HepG2 (cell line): Measurements from ENCODE around the gene AHSA1.

Experiments
- ADNP ChIP-seq: sonication (generic); formaldehyde crosslinking; IDR thresholded peaks from 2 replicates; pipeline ENCODE4 v1.4.0; 2020; ENCODE audit warnings: missing genetic modification reagents
- CTCF ChIP-seq: sonication (generic); formaldehyde crosslinking; IDR thresholded peaks from 2 replicates; pipeline ENCODE4 v1.5.0; 2020; ENCODE audit warnings: mild to moderate bottlenecking, missing genetic modification reagents, moderate library complexity
- E2F1 ChIP-seq: sonication (generic); formaldehyde crosslinking; IDR thresholded peaks from 2 replicates; pipeline ENCODE4 v1.5.0; 2020; ENCODE audit warnings: missing genetic modification reagents
- ESRRA ChIP-seq: sonication (generic); formaldehyde crosslinking; IDR thresholded peaks from 2 replicates; pipeline ENCODE4 v1.5.1; 2020; ENCODE audit warnings: mild to moderate bottlenecking, low read depth, missing genetic modification reagents
- HDAC2 ChIP-seq: sonication (generic); formaldehyde crosslinking; IDR thresholded peaks from 2 replicates; pipeline ENCODE4 v1.4.0; 2020; ENCODE audit warnings: missing genetic modification reagents
- LCORL ChIP-seq, 2 experiments: fragments of 450-650 bp in 1 of 2; sonication (generic) in 1 of 2; formaldehyde crosslinking in 1 of 2; IDR thresholded peaks; 2 replicates each; pipeline versions ENCODE4 v1.5.0 to v1.6.1; 2017 to 2020; ENCODE audit warnings: antibody characterized with exemption in 1 of 2, missing genetic modification reagents in 1 of 2
- MXI1 ChIP-seq: IDR thresholded peaks from 3 replicates; pipeline ENCODE4 v1.6.1; 2012; ENCODE audit warnings: low read depth, low read length, inconsistent platforms, borderline replicate concordance
- PCBP2 ChIP-seq: fragments of 200-400 bp; formaldehyde crosslinking; optimal IDR thresholded peaks from 2 replicates; pipeline ENCODE3; 2018; ENCODE audit warnings: low read length, low read depth; ENCODE audit not compliant: poor library complexity, severe bottlenecking
- TAF1 ChIP-seq: sonication (generic); formaldehyde crosslinking; IDR thresholded peaks from 2 replicates; pipeline ENCODE4 v1.4.0; 2020; ENCODE audit warnings: missing genetic modification reagents
- ZBTB39 ChIP-seq: sonication (generic); formaldehyde crosslinking; IDR thresholded peaks from 2 replicates; pipeline ENCODE4 v1.5.0; 2020; ENCODE audit warnings: missing genetic modification reagents
- ZNF281 ChIP-seq: sonication (generic); formaldehyde crosslinking; IDR thresholded peaks from 2 replicates; pipeline ENCODE4 v1.4.0; 2020; ENCODE audit warnings: missing genetic modification reagents, borderline replicate concordance
- ZNF740 ChIP-seq: sonication (generic); formaldehyde crosslinking; IDR thresholded peaks from 2 replicates; pipeline ENCODE4 v1.4.0; 2020; ENCODE audit warnings: missing genetic modification reagents

- TF ChIP-seq HDAC2 (CRISPR knock-in tag) (no peak), CTCF (CRISPR knock-in tag) (no peak), TAF1 (CRISPR knock-in tag) (no peak), PCBP2 (no peak), ADNP (CRISPR knock-in tag) (no peak), LCORL (IDR thresholded peaks at IDR 0.05) (no peak), LCORL (CRISPR knock-in tag; IDR thresholded peaks at IDR 0.05) (no peak), ZNF740 (no peak), MXI1 (no peak), E2F1 (CRISPR knock-in tag) (no peak), ZBTB39 (CRISPR knock-in tag) (no peak), ZNF281 (CRISPR knock-in tag) (no peak), ESRRA (CRISPR knock-in tag) (no peak)
Observed at GRCh38 chr14:77478796-77479195, 20.9 kb downstream of the AHSA1 start.
